HEK293T (cell line): ENCODE results near the gene PRIMA1.

Source experiments
- BHLHE40 ChIP-seq: fragments of 450-650 bp; IDR thresholded peaks from 2 replicates; pipeline ENCODE4 v1.6.1; 2016; ENCODE audit warnings: mild to moderate bottlenecking, moderate library complexity, borderline replicate concordance
- ELF4 ChIP-seq: fragments of 450-650 bp; IDR thresholded peaks from 2 replicates; pipeline ENCODE4 v1.6.1; 2017; ENCODE audit warnings: antibody characterized with exemption
- FOXK2 ChIP-seq: fragments of 450-650 bp; IDR thresholded peaks from 2 replicates; pipeline ENCODE4 v1.6.1; 2016; ENCODE audit warnings: mild to moderate bottlenecking
- SP1 ChIP-seq: fragments of 450-650 bp; IDR thresholded peaks from 2 replicates; pipeline ENCODE4 v1.6.1; 2017
- SUZ12 ChIP-seq: fragments of 450-650 bp; IDR thresholded peaks from 2 replicates; pipeline ENCODE4 v1.6.1; 2016; ENCODE audit warnings: mild to moderate bottlenecking
- ZNF384 ChIP-seq: fragments of 450-650 bp; IDR thresholded peaks from 2 replicates; pipeline ENCODE4 v1.6.1; 2016

GRCh38 chr14:93797536-93797935 is 9.3 kb upstream of the PRIMA1 start:
- TF ChIP-seq SP1, result no peak
- TF ChIP-seq ELF4, result no peak
- TF ChIP-seq ZNF384, result no peak
- no peak for TF ChIP-seq FOXK2
- no peak for TF ChIP-seq BHLHE40
- TF ChIP-seq SUZ12, result no peak
